ENCODE measurements around the gene PCYOX1L. TPM values are rescaled to one million over a fixed set of nuclear protein-coding genes. Genes with fewer than 3 reads are reported as not detected.
A peak's percentile ranks its signal among the peaks of the same experiment; 100 is the strongest.

The PCYOX1L gene
- polyA plus RNA-seq, 3 donors: 9.8 to 31.8 (median 13.5) TPM

- no peaks in the 10 kb centered on the region for H3K4me1 Mint-ChIP-seq
- no peak overlapping the region for H3K4me2 ChIP-seq (replicated peaks; ENCODE audit: extremely low read depth, low read length, poor library complexity, severe bottlenecking)
- H3K9ac ChIP-seq (ENCODE audit: insufficient read depth, low read length, poor library complexity, severe bottlenecking): no peak overlapping the region
- no peaks in the 10 kb centered on the region for H3K79me2 ChIP-seq (ENCODE audit: insufficient read depth, low read length)
- no peak overlapping the region for H3K27ac Mint-ChIP-seq
- H3K4me1 ChIP-seq (ENCODE audit: control insufficient read depth in 1 of 2, insufficient read depth in 2 of 2, low read length in 2 of 2): no peaks in the 10 kb centered on the region
- no peak overlapping the region for H3K27ac ChIP-seq (ENCODE audit: low read depth in 1 of 2, low read length in 2 of 2)
- no peak for TF ChIP-seq CTCF (IDR thresholded peaks at IDR 0.05)
- H3K9me3 Mint-ChIP-seq: peaks cover 0 to 2% (median 0%) of the 10 kb centered on the region in 7 donors
- H3K4me3 Mint-ChIP-seq: no peak overlapping the region
- intact Hi-C loops (cut with micrococcal nuclease): no loop called here
- H3K27me3 Mint-ChIP-seq (ENCODE audit: low read depth in 3 of 3): peaks cover 0 to 12% (median 2%) of the 10 kb centered on the region in 3 donors
- no peaks in the 10 kb centered on the region for H3K36me3 ChIP-seq (replicated peaks in 1 of 2; ENCODE audit: control insufficient read depth in 1 of 2, insufficient read depth in 2 of 2, low read length in 2 of 2)
- H3K9me3 ChIP-seq (replicated peaks in 1 of 2; ENCODE audit: control insufficient read depth in 1 of 2, insufficient read depth in 1 of 2, low read length in 2 of 2): no peaks in the 10 kb centered on the region
- H2AFZ ChIP-seq (ENCODE audit: insufficient read depth, low read depth, low read length, poor library complexity, severe bottlenecking): no peak overlapping the region
- H3K36me3 Mint-ChIP-seq: no peaks in the 10 kb centered on the region
- WGBS (ENCODE audit: insufficient coverage): 91% methylated on average over 15 of the region's 15 CpGs
- DNase-seq: no peak
- H3K4me3 ChIP-seq (replicated peaks in 1 of 3; ENCODE audit: low read depth in 2 of 3, low read length in 3 of 3): no peak overlapping the region
- H4K20me1 ChIP-seq (ENCODE audit: insufficient read depth, low read length): no peaks in the 10 kb centered on the region
- H3K27me3 ChIP-seq (ENCODE audit: control insufficient read depth in 2 of 2, insufficient read depth in 2 of 2, low read length in 2 of 2): no peaks in the 10 kb centered on the region
Observed at GRCh38 chr5:149410721-149411432, 53.0 kb downstream of the PCYOX1L start.

GRCh38 chr5:149411738-149412519 lies 54.1 kb downstream of the PCYOX1L start:
- Histone ChIP-seq H3K4me1 (ENCODE audit: control insufficient read depth in 1 of 2, insufficient read depth in 2 of 2, low read length in 2 of 2) (no peaks in the 10 kb centered on the region), H3K79me2 (ENCODE audit: insufficient read depth, low read length) (no peaks in the 10 kb centered on the region), H3K36me3 (replicated peaks in 1 of 2; ENCODE audit: control insufficient read depth in 1 of 2, insufficient read depth in 2 of 2, low read length in 2 of 2) (no peaks in the 10 kb centered on the region), H3K4me2 (replicated peaks; ENCODE audit: extremely low read depth, low read length, poor library complexity, severe bottlenecking) (no peak overlapping the region), H3K4me3 (replicated peaks in 1 of 3; ENCODE audit: low read depth in 2 of 3, low read length in 3 of 3) (no peak overlapping the region), H3K27ac (ENCODE audit: low read depth in 1 of 2, low read length in 2 of 2) (no peak overlapping the region), H2AFZ (ENCODE audit: insufficient read depth, low read depth, low read length, poor library complexity, severe bottlenecking) (no peak overlapping the region), H3K9me3 (replicated peaks in 1 of 2; ENCODE audit: control insufficient read depth in 1 of 2, insufficient read depth in 1 of 2, low read length in 2 of 2) (no peaks in the 10 kb centered on the region), H3K9ac (ENCODE audit: insufficient read depth, low read length, poor library complexity, severe bottlenecking) (no peak overlapping the region), H3K27me3 (ENCODE audit: control insufficient read depth in 2 of 2, insufficient read depth in 2 of 2, low read length in 2 of 2) (no peaks in the 10 kb centered on the region), H4K20me1 (ENCODE audit: insufficient read depth, low read length) (no peaks in the 10 kb centered on the region)
- intact Hi-C loops (cut with micrococcal nuclease): no loop called here
- no peaks in the 10 kb centered on the region for H3K36me3 Mint-ChIP-seq
- H3K4me1 Mint-ChIP-seq: no peaks in the 10 kb centered on the region
- peak overlapping the region in 1 of 7 donors; percentile 57 for H3K27ac Mint-ChIP-seq
- WGBS (ENCODE audit: insufficient coverage): 86% methylated on average over 2 of the region's 9 CpGs
- DNase-seq: no peak
- peaks cover 0 to 2% (median 0%) of the 10 kb centered on the region in 7 donors for H3K9me3 Mint-ChIP-seq
- H3K27me3 Mint-ChIP-seq (ENCODE audit: low read depth in 3 of 3): peaks cover 0 to 12% (median 2%) of the 10 kb centered on the region in 3 donors
- no peak overlapping the region for H3K4me3 Mint-ChIP-seq
- no peak for TF ChIP-seq CTCF (IDR thresholded peaks at IDR 0.05)

Measured in CD14-positive monocyte (primary cell).